NT2/D1 (cell line): ENCODE results near the gene WBP1.

ENCODE experiments used
- DNase-seq: peaks from one replicate; pipeline ENCODE4 v3.0.0-alpha.2; 2011; ENCODE audit warnings: low read depth, low spot score
- H3K27me3 ChIP-seq: 2 replicates; pipeline ENCODE4 v1.6.0; 2011; ENCODE audit warnings: mild to moderate bottlenecking; ENCODE audit not compliant: insufficient read length, insufficient read depth
- H3K36me3 ChIP-seq: 2 replicates; pipeline ENCODE4 v1.6.1; 2011; ENCODE audit warnings: mild to moderate bottlenecking, low read length, mixed read lengths; ENCODE audit not compliant: insufficient read depth, insufficient read length
- H3K4me1 ChIP-seq: 2 replicates; pipeline ENCODE4 v1.5.1; 2011; ENCODE audit not compliant: insufficient read depth, insufficient read length
- H3K4me3 ChIP-seq: 2 replicates; pipeline ENCODE4 v1.5.1; 2011; ENCODE audit warnings: low read depth; ENCODE audit not compliant: insufficient read length
- H3K9ac ChIP-seq: 2 replicates; pipeline ENCODE4 v1.6.0; 2011; ENCODE audit warnings: low read depth; ENCODE audit not compliant: insufficient read length
- H3K9me3 ChIP-seq: 2 replicates; pipeline ENCODE4 v1.5.1; 2011; ENCODE audit warnings: mild to moderate bottlenecking, low read length; ENCODE audit not compliant: insufficient read depth
- SUZ12 ChIP-seq: IDR thresholded peaks from 2 replicates; pipeline ENCODE4 v1.6.1; 2011; ENCODE audit not compliant: insufficient read length, insufficient read depth; ENCODE audit errors: extremely low read depth
- YY1 ChIP-seq: IDR thresholded peaks from 2 replicates; pipeline ENCODE4 v1.6.1; 2011; ENCODE audit not compliant: insufficient read length, insufficient read depth
- ZNF274 ChIP-seq: IDR thresholded peaks from 2 replicates; pipeline ENCODE4 v1.6.1; 2011; ENCODE audit warnings: mild to moderate bottlenecking, low read depth, low read length

WBP1 gene

GRCh38 chr2:74429487-74430451 lies 28.5 kb upstream of the WBP1 start:
- DNase-seq = no peak
- no peak overlapping the region for H3K4me3 ChIP-seq
- no peaks in the 10 kb centered on the region for H3K9me3 ChIP-seq
- TF ChIP-seq YY1 (no peak), ZNF274 (no peak), SUZ12 (no peak)
- no peak overlapping the region for H3K9ac ChIP-seq
- no peaks in the 10 kb centered on the region for H3K27me3 ChIP-seq
- peaks cover 77% of the 10 kb centered on the region for H3K36me3 ChIP-seq
- H3K4me1 ChIP-seq = peaks cover 2% of the 10 kb centered on the region

GRCh38 chr2:74430502-74430901 lies 27.7 kb upstream of the WBP1 start:
- Histone ChIP-seq H3K36me3 (peaks cover 73% of the 10 kb centered on the region), H3K4me3 (no peak overlapping the region), H3K4me1 (peaks cover 2% of the 10 kb centered on the region), H3K9me3 (no peaks in the 10 kb centered on the region), H3K9ac (no peak overlapping the region), H3K27me3 (no peaks in the 10 kb centered on the region)
- DNase-seq = no peak
- TF ChIP-seq SUZ12 (no peak), YY1 (no peak), ZNF274 (no peak)

GRCh38 chr2:74436111-74436805 lies 22.0 kb upstream of the WBP1 start:
- peaks cover 46% of the 10 kb centered on the region for H3K36me3 ChIP-seq
- no peaks in the 10 kb centered on the region for H3K27me3 ChIP-seq
- no peak for TF ChIP-seq SUZ12
- TF ChIP-seq ZNF274 = no peak
- no peak for TF ChIP-seq YY1
- H3K4me1 ChIP-seq = peaks cover 9% of the 10 kb centered on the region
- no peak for DNase-seq
- H3K9me3 ChIP-seq = no peaks in the 10 kb centered on the region
- no peak overlapping the region for H3K9ac ChIP-seq
- no peak overlapping the region for H3K4me3 ChIP-seq

GRCh38 chr2:74436848-74437695 lies 21.2 kb upstream of the WBP1 start:
- no peak for TF ChIP-seq SUZ12
- TF ChIP-seq YY1 = no peak
- Histone ChIP-seq H3K4me3 (no peak overlapping the region), H3K9ac (peak overlapping the region; percentile 21), H3K27me3 (no peaks in the 10 kb centered on the region), H3K4me1 (peaks cover 9% of the 10 kb centered on the region), H3K9me3 (no peaks in the 10 kb centered on the region), H3K36me3 (peaks cover 39% of the 10 kb centered on the region)
- DNase-seq = no peak

- H3K9me3 ChIP-seq = no peaks in the 10 kb centered on the region
- TF ChIP-seq ZNF274 = no peak
- H3K4me3 ChIP-seq = no peak overlapping the region
- H3K27me3 ChIP-seq = no peaks in the 10 kb centered on the region
- H3K9ac ChIP-seq = no peak overlapping the region
- H3K36me3 ChIP-seq = peaks cover 33% of the 10 kb centered on the region
- DNase-seq = no peak
- peaks cover 9% of the 10 kb centered on the region for H3K4me1 ChIP-seq
These were observed 20.0 kb upstream of the WBP1 start for GRCh38 chr2:74438248-74438647.

- Histone ChIP-seq H3K9me3 (no peaks in the 10 kb centered on the region), H3K27me3 (no peaks in the 10 kb centered on the region), H3K4me1 (peaks cover 9% of the 10 kb centered on the region), H3K36me3 (peaks cover 33% of the 10 kb centered on the region), H3K9ac (peak overlapping the region; percentile 90), H3K4me3 (peak overlapping the region; percentile 78)
- DNase-seq = no peak
- TF ChIP-seq SUZ12 (no peak), YY1 (no peak), ZNF274 (no peak)
These were observed 18.9 kb upstream of the WBP1 start for GRCh38 chr2:74439373-74439772.
